GM12874 (cell line): ENCODE measurements around the gene MALT1.

Experiments used
- TF ChIP-seq, protein P1 (sequence below): IDR thresholded peaks from 2 replicates; pipeline ENCODE4 v1.5.1; 2011; ENCODE audit warnings: low read depth, mild to moderate bottlenecking, control low read depth, low read length, moderate library complexity; ENCODE audit not compliant: insufficient read depth

MALT1 gene

DNA sequence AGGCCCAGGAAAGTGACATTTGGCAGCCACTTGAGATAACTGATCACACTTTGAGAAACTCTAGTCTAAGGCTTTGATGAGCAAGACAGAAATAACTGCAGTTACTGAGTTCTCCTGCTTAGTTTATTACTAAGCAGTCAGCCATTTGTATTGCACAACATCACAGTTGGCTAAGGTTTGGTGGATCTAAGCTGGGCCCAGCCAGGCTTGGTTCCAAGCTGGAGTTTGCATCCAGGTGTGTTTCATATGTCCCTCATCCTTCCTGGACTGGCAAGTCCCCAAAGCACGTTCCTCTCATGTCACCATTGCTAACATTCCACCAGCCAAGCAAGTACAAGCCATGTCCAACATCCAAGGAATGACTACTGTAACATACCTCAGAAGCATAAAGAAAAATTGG, 122.1 kb downstream of the MALT1 start:
- TF ChIP-seq, protein P1, sequence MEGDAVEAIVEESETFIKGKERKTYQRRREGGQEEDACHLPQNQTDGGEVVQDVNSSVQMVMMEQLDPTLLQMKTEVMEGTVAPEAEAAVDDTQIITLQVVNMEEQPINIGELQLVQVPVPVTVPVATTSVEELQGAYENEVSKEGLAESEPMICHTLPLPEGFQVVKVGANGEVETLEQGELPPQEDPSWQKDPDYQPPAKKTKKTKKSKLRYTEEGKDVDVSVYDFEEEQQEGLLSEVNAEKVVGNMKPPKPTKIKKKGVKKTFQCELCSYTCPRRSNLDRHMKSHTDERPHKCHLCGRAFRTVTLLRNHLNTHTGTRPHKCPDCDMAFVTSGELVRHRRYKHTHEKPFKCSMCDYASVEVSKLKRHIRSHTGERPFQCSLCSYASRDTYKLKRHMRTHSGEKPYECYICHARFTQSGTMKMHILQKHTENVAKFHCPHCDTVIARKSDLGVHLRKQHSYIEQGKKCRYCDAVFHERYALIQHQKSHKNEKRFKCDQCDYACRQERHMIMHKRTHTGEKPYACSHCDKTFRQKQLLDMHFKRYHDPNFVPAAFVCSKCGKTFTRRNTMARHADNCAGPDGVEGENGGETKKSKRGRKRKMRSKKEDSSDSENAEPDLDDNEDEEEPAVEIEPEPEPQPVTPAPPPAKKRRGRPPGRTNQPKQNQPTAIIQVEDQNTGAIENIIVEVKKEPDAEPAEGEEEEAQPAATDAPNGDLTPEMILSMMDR, result no peak

- TF ChIP-seq, protein P1, result no peak
These were observed 125.0 kb downstream of the MALT1 start for GRCh38 chr18:58796220-58796619.

GRCh38 chr18:58800582-58800981, 129.3 kb downstream of the MALT1 start:
- TF ChIP-seq, protein P1, result no peak

GRCh38 chr18:58802959-58803358, 131.7 kb downstream of the MALT1 start:
- TF ChIP-seq, protein P1, result no peak

DNA sequence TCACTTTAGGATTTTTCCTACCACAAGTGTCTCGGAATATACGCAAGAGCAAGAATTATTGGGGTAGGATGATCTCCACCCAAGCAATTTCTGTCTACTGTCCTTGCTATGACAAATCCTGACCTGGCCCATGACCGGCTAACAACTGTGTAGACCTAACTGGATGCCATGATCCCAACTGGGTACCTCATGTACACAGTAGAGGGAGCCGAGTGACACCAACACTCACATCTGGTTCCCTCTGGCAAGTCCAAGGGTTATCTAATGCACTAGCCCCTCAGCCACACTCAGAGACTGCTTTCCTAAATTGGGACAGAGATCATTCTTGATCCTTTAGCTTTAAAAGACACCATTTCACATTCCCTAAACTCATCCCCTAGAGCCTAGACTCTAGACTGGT, 132.7 kb downstream of the MALT1 start:
- TF ChIP-seq, protein P1, result no peak
